ENCODE measurements around the gene TMEM51. TPM values are rescaled to one million over a fixed set of nuclear protein-coding genes. Genes with fewer than 3 reads are reported as not detected.

The TMEM51 gene
- total RNA-seq, 1 donor from 2014 or later, result 6.9 TPM

- Histone ChIP-seq H3K36me3 (ENCODE audit: insufficient read depth, low read length) (no peaks in the 10 kb centered on the region), H3K4me1 (ENCODE audit: insufficient read depth, low read length) (peaks cover 10% of the 10 kb centered on the region), H3K27ac (ENCODE audit: low read depth, low read length) (no peak overlapping the region), H3K4me2 (ENCODE audit: low read length) (no peak overlapping the region), H3K9ac (ENCODE audit: low read length) (no peak overlapping the region), H4K20me1 (ENCODE audit: insufficient read depth, low read length) (no peaks in the 10 kb centered on the region), H3K4me3 (ENCODE audit: insufficient read depth, low read depth, low read length) (no peak overlapping the region), H3K79me2 (ENCODE audit: insufficient read depth, low read length) (no peaks in the 10 kb centered on the region), H3K9me3 (ENCODE audit: insufficient read depth, low read depth, low read length) (no peaks in the 10 kb centered on the region), H2AFZ (ENCODE audit: low read depth, low read length) (no peak overlapping the region), H3K27me3 (ENCODE audit: insufficient read depth, low read length) (no peaks in the 10 kb centered on the region)
- Mint-ChIP-seq H3K27ac (ENCODE audit: unreplicated experiment) (no peak overlapping the region), H3K27me3 (ENCODE audit: low read depth, unreplicated experiment) (peaks cover 11% of the 10 kb centered on the region), H3K4me3 (ENCODE audit: unreplicated experiment) (no peak overlapping the region), H3K9me3 (ENCODE audit: unreplicated experiment) (no peaks in the 10 kb centered on the region), H3K4me1 (ENCODE audit: low read depth, unreplicated experiment) (peaks cover 3% of the 10 kb centered on the region), H3K36me3 (ENCODE audit: low read depth, unreplicated experiment) (no peaks in the 10 kb centered on the region)
- no peak for DNase-seq (ENCODE audit: low read depth)
- FAIRE-seq, result no peak
- TF ChIP-seq, protein P1, sequence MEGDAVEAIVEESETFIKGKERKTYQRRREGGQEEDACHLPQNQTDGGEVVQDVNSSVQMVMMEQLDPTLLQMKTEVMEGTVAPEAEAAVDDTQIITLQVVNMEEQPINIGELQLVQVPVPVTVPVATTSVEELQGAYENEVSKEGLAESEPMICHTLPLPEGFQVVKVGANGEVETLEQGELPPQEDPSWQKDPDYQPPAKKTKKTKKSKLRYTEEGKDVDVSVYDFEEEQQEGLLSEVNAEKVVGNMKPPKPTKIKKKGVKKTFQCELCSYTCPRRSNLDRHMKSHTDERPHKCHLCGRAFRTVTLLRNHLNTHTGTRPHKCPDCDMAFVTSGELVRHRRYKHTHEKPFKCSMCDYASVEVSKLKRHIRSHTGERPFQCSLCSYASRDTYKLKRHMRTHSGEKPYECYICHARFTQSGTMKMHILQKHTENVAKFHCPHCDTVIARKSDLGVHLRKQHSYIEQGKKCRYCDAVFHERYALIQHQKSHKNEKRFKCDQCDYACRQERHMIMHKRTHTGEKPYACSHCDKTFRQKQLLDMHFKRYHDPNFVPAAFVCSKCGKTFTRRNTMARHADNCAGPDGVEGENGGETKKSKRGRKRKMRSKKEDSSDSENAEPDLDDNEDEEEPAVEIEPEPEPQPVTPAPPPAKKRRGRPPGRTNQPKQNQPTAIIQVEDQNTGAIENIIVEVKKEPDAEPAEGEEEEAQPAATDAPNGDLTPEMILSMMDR (IDR thresholded peaks at IDR 0.05; ENCODE audit: insufficient read depth, low read depth, low read length), result no peak
- no peak for TF ChIP-seq EZH2 (IDR thresholded peaks at IDR 0.05; ENCODE audit: insufficient read depth, low read length)
These were observed 105.5 kb downstream of the TMEM51 start for GRCh38 chr1:15258833-15259621.

- H3K9me3 ChIP-seq (ENCODE audit: insufficient read depth, low read depth, low read length), result no peaks in the 10 kb centered on the region
- H3K27me3 ChIP-seq (ENCODE audit: insufficient read depth, low read length), result no peaks in the 10 kb centered on the region
- Mint-ChIP-seq H3K9me3 (ENCODE audit: unreplicated experiment) (peaks cover 1% of the 10 kb centered on the region), H3K36me3 (ENCODE audit: low read depth, unreplicated experiment) (peaks cover 1% of the 10 kb centered on the region), H3K4me3 (ENCODE audit: unreplicated experiment) (no peak overlapping the region), H3K27ac (ENCODE audit: unreplicated experiment) (no peak overlapping the region), H3K4me1 (ENCODE audit: low read depth, unreplicated experiment) (peaks cover 3% of the 10 kb centered on the region), H3K27me3 (ENCODE audit: low read depth, unreplicated experiment) (peaks cover 11% of the 10 kb centered on the region)
- no peak overlapping the region for H2AFZ ChIP-seq (ENCODE audit: low read depth, low read length)
- no peak overlapping the region for H3K4me3 ChIP-seq (ENCODE audit: insufficient read depth, low read depth, low read length)
- no peak overlapping the region for H3K9ac ChIP-seq (ENCODE audit: low read length)
- H4K20me1 ChIP-seq (ENCODE audit: insufficient read depth, low read length), result no peaks in the 10 kb centered on the region
- H3K27ac ChIP-seq (ENCODE audit: low read depth, low read length), result no peak overlapping the region
- no peaks in the 10 kb centered on the region for H3K36me3 ChIP-seq (ENCODE audit: insufficient read depth, low read length)
- FAIRE-seq, result no peak
- no peak for TF ChIP-seq EZH2 (IDR thresholded peaks at IDR 0.05; ENCODE audit: insufficient read depth, low read length)
- TF ChIP-seq, protein P1 (IDR thresholded peaks at IDR 0.05; ENCODE audit: insufficient read depth, low read depth, low read length), result no peak
- peaks cover 10% of the 10 kb centered on the region for H3K4me1 ChIP-seq (ENCODE audit: insufficient read depth, low read length)
- no peak for DNase-seq (ENCODE audit: low read depth)
- H3K79me2 ChIP-seq (ENCODE audit: insufficient read depth, low read length), result no peaks in the 10 kb centered on the region
- no peak overlapping the region for H3K4me2 ChIP-seq (ENCODE audit: low read length)
These were observed 106.1 kb downstream of the TMEM51 start for GRCh38 chr1:15259622-15260007.

Data from astrocyte (in vitro differentiated cells and primary cell).